GM12874 (cell line): ENCODE results near the gene POLD3.

Experiments
- CTCF ChIP-seq: IDR thresholded peaks from 2 replicates; pipeline ENCODE4 v1.5.1; 2011; ENCODE audit warnings: low read depth, mild to moderate bottlenecking, control low read depth, low read length, moderate library complexity; ENCODE audit not compliant: insufficient read depth

POLD3 gene

DNA sequence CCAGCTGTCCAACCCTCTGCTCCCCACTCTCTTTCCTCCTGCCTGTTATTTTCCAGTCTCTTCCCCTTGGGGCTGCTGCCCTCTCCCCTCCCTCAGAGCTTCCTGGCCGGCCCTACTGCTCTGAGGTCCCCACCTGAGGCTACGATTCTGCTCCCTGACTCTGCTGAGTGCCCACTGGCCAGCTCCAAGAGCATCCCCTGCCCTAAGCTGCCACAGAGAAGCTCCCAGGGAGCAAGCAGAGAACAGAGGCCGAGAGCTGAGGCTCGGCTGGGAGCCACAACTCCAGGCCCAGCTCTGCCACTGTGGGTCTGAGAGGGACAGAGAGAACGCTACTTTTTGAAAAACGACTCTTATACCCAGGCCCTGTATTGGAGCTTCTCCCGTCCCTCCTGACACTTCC lies 77.8 kb downstream of the POLD3 start:
- TF ChIP-seq CTCF, result no peak

GRCh38 chr11:74671520-74672196 lies 79.3 kb downstream of the POLD3 start:
- TF ChIP-seq CTCF, result no peak

DNA sequence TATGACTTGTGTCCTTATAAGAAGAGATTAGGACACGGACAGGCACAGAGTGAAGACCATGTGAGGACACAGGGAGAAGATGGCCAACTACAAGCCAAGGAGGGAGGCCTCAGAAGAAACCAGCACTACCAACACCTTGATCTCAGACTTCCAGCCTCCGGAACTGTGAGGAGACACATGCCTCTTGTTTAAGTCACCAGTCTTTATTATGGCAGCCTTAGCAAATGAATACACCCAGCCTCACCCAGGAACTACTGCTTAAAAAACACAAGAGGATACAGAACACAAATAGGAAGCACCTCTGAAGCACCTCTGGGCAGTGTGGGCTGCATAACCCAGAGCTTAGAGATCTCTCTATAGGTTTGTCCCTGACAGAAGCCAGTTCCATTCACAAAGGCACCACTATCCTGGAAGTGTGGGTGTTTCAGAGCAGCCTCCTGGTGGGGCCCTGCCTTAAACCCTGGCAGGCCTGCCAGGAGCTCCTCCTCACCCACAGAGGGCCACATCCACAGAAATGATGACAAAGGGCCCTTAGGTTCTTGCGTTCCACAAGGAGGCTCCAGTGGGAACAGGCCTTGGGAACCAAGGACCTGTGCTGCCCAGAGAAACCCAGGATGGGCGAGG lies 80.1 kb downstream of the POLD3 start:
- no peak for TF ChIP-seq CTCF

DNA sequence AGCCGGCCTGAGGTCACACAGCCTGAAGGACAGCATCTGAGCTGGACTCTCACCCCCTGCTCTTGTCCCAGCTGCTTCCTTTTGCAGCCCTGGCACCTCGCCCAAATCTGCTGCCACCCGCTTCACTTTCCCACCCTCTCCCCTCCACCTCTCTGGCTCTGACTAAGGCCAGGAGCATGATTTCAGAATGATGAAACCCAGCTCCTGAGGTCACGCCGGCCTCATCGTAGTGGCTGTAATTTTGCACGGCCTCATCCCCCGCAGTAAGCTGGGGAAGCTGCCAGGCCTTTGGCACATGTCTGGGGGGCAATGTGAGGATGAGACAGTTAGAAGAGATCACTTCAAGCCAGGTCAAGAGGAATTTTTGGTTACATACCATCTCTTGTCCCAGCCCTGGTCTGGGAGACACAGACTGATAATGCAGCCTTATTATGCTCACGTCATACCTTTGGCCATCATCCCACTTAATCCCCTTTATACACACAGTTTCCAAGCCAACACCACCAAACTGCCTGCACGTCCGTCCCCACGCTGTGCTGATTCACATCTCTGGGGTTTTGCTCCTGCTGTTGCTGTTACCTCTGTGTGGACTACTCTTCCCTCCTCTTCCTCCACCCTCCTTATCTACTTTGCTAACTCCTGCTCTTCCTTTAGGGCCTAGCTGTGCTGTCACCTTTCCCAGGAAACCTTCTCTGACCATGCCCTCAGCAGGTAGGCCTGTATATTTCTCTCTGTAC lies 80.7 kb downstream of the POLD3 start:
- no peak for TF ChIP-seq CTCF

GRCh38 chr11:74673693-74674360 lies 81.4 kb downstream of the POLD3 start:
- TF ChIP-seq CTCF, result no peak

GRCh38 chr11:74675761-74676160 lies 83.4 kb downstream of the POLD3 start:
- no peak for TF ChIP-seq CTCF

- TF ChIP-seq CTCF, result no peak
Observed at GRCh38 chr11:74676596-74676995, 84.2 kb downstream of the POLD3 start.
